HepG2 (cell line): ENCODE measurements around the gene PADI2.

Experiments
- GABPB1 ChIP-seq: IDR thresholded peaks from 2 replicates; pipeline ENCODE4 v1.6.1; 2016; ENCODE audit warnings: mild to moderate bottlenecking, missing genetic modification reagents, moderate library complexity, missing compliant biosample characterization
- MYC ChIP-seq: sonication (generic); formaldehyde crosslinking; IDR thresholded peaks from 2 replicates; pipeline ENCODE4 v1.9.0; 2021; ENCODE audit warnings: missing genetic modification reagents, borderline replicate concordance
- POLR2A ChIP-seq, 2 experiments: IDR thresholded peaks; 2 replicates each; pipeline ENCODE4 v1.6.1; 2011; ENCODE audit warnings: low read depth in 2 of 2, low read length in 2 of 2, mild to moderate bottlenecking in 1 of 2, moderate library complexity in 1 of 2; ENCODE audit not compliant: insufficient read depth in 1 of 2
- POLR2AphosphoS5 ChIP-seq: IDR thresholded peaks from 2 replicates; pipeline ENCODE4 v1.6.1; 2012; ENCODE audit warnings: low read depth, low read length
- SIX4 ChIP-seq: sonication (generic); formaldehyde crosslinking; IDR thresholded peaks from 2 replicates; pipeline ENCODE4 v1.4.0; 2020; ENCODE audit warnings: missing genetic modification reagents
- ZNF34 ChIP-seq: sonication (generic); formaldehyde crosslinking; IDR thresholded peaks from 2 replicates; pipeline ENCODE4 v1.4.0; 2020; ENCODE audit warnings: mild to moderate bottlenecking, missing genetic modification reagents, borderline replicate concordance
- ZNF350 ChIP-seq: sonication (generic); formaldehyde crosslinking; IDR thresholded peaks from 2 replicates; pipeline ENCODE4 v1.4.0; 2020; ENCODE audit warnings: mild to moderate bottlenecking, low read depth, missing genetic modification reagents, borderline replicate concordance
- TF ChIP-seq, protein P1 (sequence below): sonication (generic); formaldehyde crosslinking; IDR thresholded peaks from 2 replicates; pipeline ENCODE4 v1.4.0; 2020; ENCODE audit warnings: mild to moderate bottlenecking, missing genetic modification reagents
- TF ChIP-seq, protein P2 (sequence below): sonication (generic); formaldehyde crosslinking; IDR thresholded peaks from 2 replicates; pipeline ENCODE4 v1.5.0; 2020; ENCODE audit warnings: mild to moderate bottlenecking, missing genetic modification reagents, moderate library complexity
- TF ChIP-seq, protein P3 (sequence below): sonication (generic); formaldehyde crosslinking; IDR thresholded peaks from 2 replicates; pipeline ENCODE4 v1.8.0; 2022; ENCODE audit warnings: low read depth, missing genetic modification reagents

DNA sequence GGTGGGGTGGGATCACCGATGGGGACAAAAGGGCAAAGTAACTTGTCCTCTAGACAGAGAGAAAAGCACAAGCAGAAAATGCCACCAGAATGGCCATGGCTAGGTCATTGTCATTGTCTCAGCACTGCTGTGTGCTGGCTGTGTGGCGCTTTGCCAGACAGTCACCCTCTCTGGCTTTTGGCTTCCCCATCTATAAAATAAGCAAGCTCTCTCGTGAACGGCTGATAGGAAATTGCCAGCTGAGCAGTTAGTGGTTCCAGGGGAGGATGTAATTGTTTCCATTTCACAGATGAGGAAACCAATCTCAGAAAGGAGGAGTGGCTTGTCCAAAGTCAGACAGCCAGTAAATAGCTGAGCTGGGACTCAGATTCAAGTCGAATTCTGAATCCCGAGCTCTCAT lies 32.5 kb downstream of the PADI2 start:
- TF ChIP-seq ZNF34 (CRISPR knock-in tag): no peak
- TF ChIP-seq SIX4: no peak
- no peak for TF ChIP-seq GABPB1 (CRISPR knock-in tag)
- no peak for TF ChIP-seq ZNF350 (CRISPR knock-in tag)
- no peak for TF ChIP-seq MYC
- TF ChIP-seq, protein P1, sequence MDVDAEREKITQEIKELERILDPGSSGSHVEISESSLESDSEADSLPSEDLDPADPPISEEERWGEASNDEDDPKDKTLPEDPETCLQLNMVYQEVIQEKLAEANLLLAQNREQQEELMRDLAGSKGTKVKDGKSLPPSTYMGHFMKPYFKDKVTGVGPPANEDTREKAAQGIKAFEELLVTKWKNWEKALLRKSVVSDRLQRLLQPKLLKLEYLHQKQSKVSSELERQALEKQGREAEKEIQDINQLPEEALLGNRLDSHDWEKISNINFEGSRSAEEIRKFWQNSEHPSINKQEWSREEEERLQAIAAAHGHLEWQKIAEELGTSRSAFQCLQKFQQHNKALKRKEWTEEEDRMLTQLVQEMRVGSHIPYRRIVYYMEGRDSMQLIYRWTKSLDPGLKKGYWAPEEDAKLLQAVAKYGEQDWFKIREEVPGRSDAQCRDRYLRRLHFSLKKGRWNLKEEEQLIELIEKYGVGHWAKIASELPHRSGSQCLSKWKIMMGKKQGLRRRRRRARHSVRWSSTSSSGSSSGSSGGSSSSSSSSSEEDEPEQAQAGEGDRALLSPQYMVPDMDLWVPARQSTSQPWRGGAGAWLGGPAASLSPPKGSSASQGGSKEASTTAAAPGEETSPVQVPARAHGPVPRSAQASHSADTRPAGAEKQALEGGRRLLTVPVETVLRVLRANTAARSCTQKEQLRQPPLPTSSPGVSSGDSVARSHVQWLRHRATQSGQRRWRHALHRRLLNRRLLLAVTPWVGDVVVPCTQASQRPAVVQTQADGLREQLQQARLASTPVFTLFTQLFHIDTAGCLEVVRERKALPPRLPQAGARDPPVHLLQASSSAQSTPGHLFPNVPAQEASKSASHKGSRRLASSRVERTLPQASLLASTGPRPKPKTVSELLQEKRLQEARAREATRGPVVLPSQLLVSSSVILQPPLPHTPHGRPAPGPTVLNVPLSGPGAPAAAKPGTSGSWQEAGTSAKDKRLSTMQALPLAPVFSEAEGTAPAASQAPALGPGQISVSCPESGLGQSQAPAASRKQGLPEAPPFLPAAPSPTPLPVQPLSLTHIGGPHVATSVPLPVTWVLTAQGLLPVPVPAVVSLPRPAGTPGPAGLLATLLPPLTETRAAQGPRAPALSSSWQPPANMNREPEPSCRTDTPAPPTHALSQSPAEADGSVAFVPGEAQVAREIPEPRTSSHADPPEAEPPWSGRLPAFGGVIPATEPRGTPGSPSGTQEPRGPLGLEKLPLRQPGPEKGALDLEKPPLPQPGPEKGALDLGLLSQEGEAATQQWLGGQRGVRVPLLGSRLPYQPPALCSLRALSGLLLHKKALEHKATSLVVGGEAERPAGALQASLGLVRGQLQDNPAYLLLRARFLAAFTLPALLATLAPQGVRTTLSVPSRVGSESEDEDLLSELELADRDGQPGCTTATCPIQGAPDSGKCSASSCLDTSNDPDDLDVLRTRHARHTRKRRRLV (CRISPR knock-in tag): no peak
- TF ChIP-seq POLR2A (IDR thresholded peaks at IDR 0.05; ENCODE audit: insufficient read depth in 1 of 2, low read depth in 2 of 2, low read length in 2 of 2): no peak
- TF ChIP-seq, protein P2, sequence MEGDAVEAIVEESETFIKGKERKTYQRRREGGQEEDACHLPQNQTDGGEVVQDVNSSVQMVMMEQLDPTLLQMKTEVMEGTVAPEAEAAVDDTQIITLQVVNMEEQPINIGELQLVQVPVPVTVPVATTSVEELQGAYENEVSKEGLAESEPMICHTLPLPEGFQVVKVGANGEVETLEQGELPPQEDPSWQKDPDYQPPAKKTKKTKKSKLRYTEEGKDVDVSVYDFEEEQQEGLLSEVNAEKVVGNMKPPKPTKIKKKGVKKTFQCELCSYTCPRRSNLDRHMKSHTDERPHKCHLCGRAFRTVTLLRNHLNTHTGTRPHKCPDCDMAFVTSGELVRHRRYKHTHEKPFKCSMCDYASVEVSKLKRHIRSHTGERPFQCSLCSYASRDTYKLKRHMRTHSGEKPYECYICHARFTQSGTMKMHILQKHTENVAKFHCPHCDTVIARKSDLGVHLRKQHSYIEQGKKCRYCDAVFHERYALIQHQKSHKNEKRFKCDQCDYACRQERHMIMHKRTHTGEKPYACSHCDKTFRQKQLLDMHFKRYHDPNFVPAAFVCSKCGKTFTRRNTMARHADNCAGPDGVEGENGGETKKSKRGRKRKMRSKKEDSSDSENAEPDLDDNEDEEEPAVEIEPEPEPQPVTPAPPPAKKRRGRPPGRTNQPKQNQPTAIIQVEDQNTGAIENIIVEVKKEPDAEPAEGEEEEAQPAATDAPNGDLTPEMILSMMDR (CRISPR knock-in tag): no peak
- TF ChIP-seq, protein P3, sequence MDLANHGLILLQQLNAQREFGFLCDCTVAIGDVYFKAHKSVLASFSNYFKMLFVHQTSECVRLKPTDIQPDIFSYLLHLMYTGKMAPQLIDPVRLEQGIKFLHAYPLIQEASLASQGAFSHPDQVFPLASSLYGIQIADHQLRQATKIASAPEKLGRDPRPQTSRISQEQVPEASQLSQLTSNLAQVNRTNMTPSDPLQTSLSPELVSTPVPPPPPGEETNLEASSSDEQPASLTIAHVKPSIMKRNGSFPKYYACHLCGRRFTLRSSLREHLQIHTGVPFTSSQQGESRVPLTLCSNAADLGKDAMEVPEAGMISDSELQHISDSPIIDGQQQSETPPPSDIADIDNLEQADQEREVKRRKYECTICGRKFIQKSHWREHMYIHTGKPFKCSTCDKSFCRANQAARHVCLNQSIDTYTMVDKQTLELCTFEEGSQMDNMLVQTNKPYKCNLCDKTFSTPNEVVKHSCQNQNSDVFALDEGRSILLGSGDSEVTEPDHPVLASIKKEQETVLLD (CRISPR knock-in tag): no peak
- no peak for TF ChIP-seq POLR2AphosphoS5
